ENCODE results near the gene AKR1C2.
"Not testable (repeated sequence)": the region's sequence is repeated elsewhere in the genome, so short reads cannot be mapped to it uniquely, and the experiment has no call there.

DNA sequence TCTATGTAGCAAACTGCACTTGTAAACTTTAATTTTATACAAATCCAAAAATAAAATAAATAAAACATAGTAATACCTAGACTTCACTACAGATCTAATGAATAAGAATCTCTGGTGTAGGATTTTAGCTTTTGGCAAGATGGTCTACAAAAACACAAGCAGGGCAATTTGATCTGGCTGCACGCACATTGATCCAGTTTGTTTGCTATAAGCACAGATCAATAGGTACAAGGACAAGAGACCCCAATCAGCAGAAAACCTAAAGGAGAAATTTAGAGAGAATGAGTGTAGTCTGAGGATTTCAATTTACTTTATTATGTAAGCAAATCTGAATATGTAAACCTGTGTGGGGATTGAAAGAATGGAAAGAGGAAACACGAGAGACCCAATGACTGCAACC is 7.7 kb upstream of the AKR1C2 start:
- not testable (repeated sequence) for TF ChIP-seq CTCF (IDR thresholded peaks at IDR 0.05; ENCODE audit: poor library complexity); EZH2 (IDR thresholded peaks at IDR 0.05; ENCODE audit: borderline replicate concordance); EZH2phosphoT487 (IDR thresholded peaks at IDR 0.05; ENCODE audit: low read depth, severe bottlenecking, unreplicated experiment)
